Kidney epithelial cell (primary cell): ENCODE results near the gene UFM1. TPM values are rescaled to one million over a fixed set of nuclear protein-coding genes. Genes with fewer than 3 reads are reported as not detected.

ENCODE experiments used
- DNase-seq: peaks from one replicate; pipeline ENCODE4 v3.0.0-alpha.2; 2010; ENCODE audit warnings: low read depth
- H3K27me3 ChIP-seq: 2 replicates; pipeline ENCODE4 v1.6.0; 2011; ENCODE audit warnings: low read length; ENCODE audit not compliant: control insufficient read depth, insufficient read depth
- H3K36me3 ChIP-seq: 2 replicates; pipeline ENCODE4 v1.5.1; 2011; ENCODE audit warnings: low read length; ENCODE audit not compliant: control insufficient read depth, insufficient read depth
- H3K4me3 ChIP-seq: 2 replicates; pipeline ENCODE4 v1.5.1; 2011; ENCODE audit warnings: low read depth, mild to moderate bottlenecking, control low read depth, low read length
- total RNA-seq: library from RNA; depleted of rRNA; stranded (reverse); fragments of >200 nt; gene quantifications from 2 replicates; pipeline ENCODE4 v1.2.3, GENCODE V29; 2015
- TF ChIP-seq, protein P1 (sequence below): IDR thresholded peaks from 2 replicates; pipeline ENCODE4 v1.5.1; 2011; ENCODE audit warnings: mild to moderate bottlenecking, moderate library complexity, low read length, control low read depth, inconsistent platforms; ENCODE audit not compliant: insufficient read depth, poor library complexity, severe bottlenecking

The UFM1 gene
- total RNA-seq, 1 donor from 2014 or later, result 97.8 TPM

DNA sequence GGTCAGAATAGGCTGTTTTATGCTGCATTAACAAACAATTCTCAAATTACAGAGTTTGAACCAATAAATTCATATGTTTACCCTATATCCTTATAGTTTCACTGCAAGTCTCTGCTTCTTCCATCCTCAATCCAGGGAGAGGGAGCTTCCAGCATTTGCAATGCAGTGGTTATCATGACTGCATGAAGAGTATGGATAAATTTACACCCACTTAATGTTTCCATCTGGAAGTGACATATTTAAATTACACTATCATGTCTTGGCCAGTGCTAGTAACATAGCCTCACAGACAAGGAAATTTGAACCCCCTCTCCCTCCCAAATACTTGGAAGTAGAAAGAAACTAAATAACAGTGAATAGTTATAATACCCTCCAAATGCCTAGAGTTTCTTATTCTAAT, 33.5 kb upstream of the UFM1 start:
- Histone ChIP-seq H3K36me3 (no peaks in the 10 kb centered on the region), H3K27me3 (no peaks in the 10 kb centered on the region), H3K4me3 (no peak overlapping the region)
- TF ChIP-seq, protein P1, sequence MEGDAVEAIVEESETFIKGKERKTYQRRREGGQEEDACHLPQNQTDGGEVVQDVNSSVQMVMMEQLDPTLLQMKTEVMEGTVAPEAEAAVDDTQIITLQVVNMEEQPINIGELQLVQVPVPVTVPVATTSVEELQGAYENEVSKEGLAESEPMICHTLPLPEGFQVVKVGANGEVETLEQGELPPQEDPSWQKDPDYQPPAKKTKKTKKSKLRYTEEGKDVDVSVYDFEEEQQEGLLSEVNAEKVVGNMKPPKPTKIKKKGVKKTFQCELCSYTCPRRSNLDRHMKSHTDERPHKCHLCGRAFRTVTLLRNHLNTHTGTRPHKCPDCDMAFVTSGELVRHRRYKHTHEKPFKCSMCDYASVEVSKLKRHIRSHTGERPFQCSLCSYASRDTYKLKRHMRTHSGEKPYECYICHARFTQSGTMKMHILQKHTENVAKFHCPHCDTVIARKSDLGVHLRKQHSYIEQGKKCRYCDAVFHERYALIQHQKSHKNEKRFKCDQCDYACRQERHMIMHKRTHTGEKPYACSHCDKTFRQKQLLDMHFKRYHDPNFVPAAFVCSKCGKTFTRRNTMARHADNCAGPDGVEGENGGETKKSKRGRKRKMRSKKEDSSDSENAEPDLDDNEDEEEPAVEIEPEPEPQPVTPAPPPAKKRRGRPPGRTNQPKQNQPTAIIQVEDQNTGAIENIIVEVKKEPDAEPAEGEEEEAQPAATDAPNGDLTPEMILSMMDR, result no peak
- no peak for DNase-seq

DNA sequence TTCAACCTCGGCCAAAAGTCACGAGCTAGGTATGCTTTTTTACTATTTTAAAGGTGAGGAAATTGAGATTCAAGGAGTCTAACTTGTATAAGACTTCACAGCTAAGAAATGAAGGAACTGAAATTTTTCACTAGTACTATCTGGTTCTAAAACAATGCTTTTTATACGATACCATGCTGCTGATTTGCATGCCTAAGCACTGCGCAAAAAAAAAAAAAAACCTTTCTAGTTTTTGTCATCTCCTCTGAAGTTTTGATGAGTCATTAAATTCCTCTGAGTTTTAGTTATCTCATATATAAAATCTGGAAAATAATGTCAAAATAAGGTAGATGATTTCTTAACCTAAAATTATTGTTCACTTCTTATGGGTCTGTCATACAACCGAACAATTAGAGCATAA, 28.0 kb upstream of the UFM1 start:
- Histone ChIP-seq H3K27me3 (no peaks in the 10 kb centered on the region), H3K4me3 (no peak overlapping the region), H3K36me3 (no peaks in the 10 kb centered on the region)
- no peak for DNase-seq
- TF ChIP-seq, protein P1, result no peak

DNA sequence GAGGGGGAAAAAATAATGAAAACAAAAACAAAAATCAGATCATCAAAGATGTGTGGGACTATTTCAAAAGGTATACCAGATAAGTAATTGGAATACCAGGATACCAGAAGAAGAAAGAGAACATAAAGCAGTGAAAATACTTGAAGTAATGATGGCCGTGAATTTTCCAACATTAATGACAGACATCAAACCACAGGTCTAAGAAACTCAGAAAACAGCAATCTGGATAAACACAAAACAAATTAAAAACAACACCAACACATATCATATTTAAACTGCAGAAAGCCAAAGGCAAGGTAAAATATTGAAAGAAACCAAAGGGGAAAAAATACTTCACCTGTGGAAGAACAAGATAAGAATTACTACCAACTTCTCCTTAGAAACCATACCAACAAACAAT, 24.2 kb upstream of the UFM1 start:
- no peaks in the 10 kb centered on the region for H3K27me3 ChIP-seq
- H3K4me3 ChIP-seq, result no peak overlapping the region
- TF ChIP-seq, protein P1, result no peak
- no peaks in the 10 kb centered on the region for H3K36me3 ChIP-seq
- DNase-seq, result no peak

DNA sequence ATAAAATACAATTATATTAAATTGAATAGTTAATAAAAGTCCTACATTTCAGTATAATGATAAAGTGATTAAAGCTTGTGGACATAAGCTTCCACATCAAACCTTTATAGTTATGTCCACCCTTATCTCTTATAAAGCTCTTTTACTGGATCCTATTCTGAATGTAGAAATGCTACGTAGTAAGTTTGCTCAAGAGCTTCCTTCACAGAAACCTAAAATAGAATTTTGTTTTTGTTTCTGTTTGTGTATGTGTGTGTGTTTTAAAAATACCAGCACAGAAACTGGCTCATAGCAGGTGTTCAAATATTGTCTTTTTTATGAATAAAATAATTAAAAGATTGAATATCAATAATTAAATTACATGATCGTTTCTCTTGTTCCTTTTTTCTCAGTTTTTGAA, 21.0 kb upstream of the UFM1 start:
- no peak for DNase-seq
- TF ChIP-seq, protein P1, result no peak
- no peaks in the 10 kb centered on the region for H3K36me3 ChIP-seq
- no peaks in the 10 kb centered on the region for H3K27me3 ChIP-seq
- H3K4me3 ChIP-seq, result no peak overlapping the region

DNA sequence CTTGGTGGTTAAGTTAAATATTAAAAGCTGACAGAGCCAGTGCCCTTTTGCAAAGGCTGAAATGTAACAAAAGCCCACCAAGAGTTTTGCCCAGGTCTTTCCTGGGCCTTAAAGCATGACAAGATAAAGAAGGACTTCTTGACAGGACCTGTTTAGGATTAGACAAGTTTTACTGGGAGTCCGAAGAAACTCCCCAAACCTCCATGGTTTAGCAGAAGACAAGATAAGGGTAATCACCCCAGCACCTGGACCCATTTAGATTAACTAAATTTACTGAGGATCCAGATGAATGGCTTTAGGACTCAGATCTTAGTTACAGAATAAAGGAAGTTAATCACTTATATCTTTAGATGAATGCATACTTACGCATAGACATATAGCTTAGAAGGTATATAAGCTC, 14.8 kb upstream of the UFM1 start:
- no peak overlapping the region for H3K4me3 ChIP-seq
- no peak for DNase-seq
- TF ChIP-seq, protein P1, result no peak

DNA sequence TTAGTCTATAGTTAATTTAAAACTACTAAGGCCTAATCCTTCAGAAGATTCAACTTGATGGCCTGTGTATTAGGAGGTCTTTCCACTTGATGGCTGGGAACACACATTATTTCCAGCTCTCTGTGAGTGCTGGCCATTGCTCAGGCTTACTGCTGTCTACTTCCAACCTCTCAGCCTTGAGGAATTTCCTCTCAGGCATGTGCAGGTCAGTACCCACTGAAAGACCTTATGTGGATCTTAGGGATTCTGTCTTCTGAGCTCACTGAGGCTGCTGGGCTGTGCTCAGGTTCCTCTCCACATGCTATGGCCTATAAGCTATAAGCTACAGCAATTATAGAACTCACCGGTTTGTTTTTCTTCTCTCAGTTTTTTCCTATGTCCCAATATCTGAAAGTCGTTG, 11.6 kb upstream of the UFM1 start:
- Histone ChIP-seq H3K27me3 (no peaks in the 10 kb centered on the region), H3K4me3 (no peak overlapping the region), H3K36me3 (no peaks in the 10 kb centered on the region)
- TF ChIP-seq, protein P1, result no peak
- DNase-seq, result no peak

More for the DNA sequence above, 14.8 kb upstream of the UFM1 start:
- Histone ChIP-seq H3K27me3 (no peaks in the 10 kb centered on the region), H3K36me3 (no peaks in the 10 kb centered on the region)
